Mucosa of descending colon (tissue), 3 donors: ENCODE measurements around the gene OAS2. TPM values are rescaled to one million over a fixed set of nuclear protein-coding genes. Genes with fewer than 3 reads are reported as not detected.

Experiments used
- ATAC-seq: fragments of 200-7000 bp; cut with Tn5 transposase; one replicate; pipeline ENCODE4 v1.9.1; 2020; ENCODE audit warnings: mild to moderate bottlenecking, moderate library complexity
- DNase-seq, 3 donors: peaks; one replicate each; pipeline ENCODE4 v3.0.0-alpha.2; 2020
- H3K36me3 ChIP-seq: fragments of 200-600 bp; one replicate; pipeline ENCODE4 v1.8.0; 2021; ENCODE audit warnings: low read depth, mild to moderate bottlenecking
- H3K4me1 ChIP-seq: fragments of 200-600 bp; one replicate; pipeline ENCODE4 v1.8.0; 2021; ENCODE audit warnings: low read depth, mild to moderate bottlenecking
- H3K4me3 ChIP-seq: fragments of 200-600 bp; one replicate; pipeline ENCODE4 v1.8.0; 2021; ENCODE audit warnings: mild to moderate bottlenecking
- H3K9me3 ChIP-seq: fragments of 200-600 bp; one replicate; pipeline ENCODE4 v1.8.0; 2021; ENCODE audit warnings: mild to moderate bottlenecking
- intact Hi-C, 2 donors: fragments of 100-400 bp; cut with DNase I in 1 of 2; cut with micrococcal nuclease in 1 of 2; formaldehyde crosslinking; loops; one replicate each; pipeline versions ENCODE4 v1.11.0 to v1.11.1; 2022; cut with DNase I, micrococcal nuclease
- total RNA-seq, 3 donors: library from RNA; stranded (reverse); fragmentation: NEBNext Ultra II Directional in 2 of 3; extraction: Animal tissue kit (Norgen Biotek cat#: 25700) in 2 of 3; gene quantifications; one replicate each; pipeline versions ENCODE4 v1.2.1 to v1.2.4, GENCODE V29; 2021 to 2023
- TF ChIP-seq, protein P1 (sequence below): fragments of 200-600 bp; IDR thresholded peaks from one replicate; pipeline ENCODE4 v1.8.0; 2022; ENCODE audit warnings: antibody characterized with exemption, mild to moderate bottlenecking
- donor health status: DM: no; HTN: no; CAD: no; lungs with moderate emphysema.
- donor health status: DM: no; HTN: no; CAD: no.
- donor health status: DM: no; HTN: yes; CAD: no.

OAS2 gene
- total RNA-seq, 3 donors from 2014 or later = 4.6 to 7.0 (median 5.5) TPM

DNA sequence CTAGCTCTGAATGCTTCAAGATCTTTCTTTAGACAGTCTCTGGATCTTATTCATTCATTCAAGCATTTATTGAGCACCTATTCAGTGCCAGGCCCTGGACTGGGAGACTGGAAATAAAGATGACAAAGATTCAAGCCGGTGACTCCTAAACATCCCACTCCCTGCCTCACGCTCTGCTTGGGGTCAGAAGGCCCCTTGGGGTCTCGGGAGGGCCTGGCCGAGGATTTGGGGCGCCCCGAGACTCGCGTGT, 78.0 kb downstream of the OAS2 start:
- ATAC-seq = no peak
- Histone ChIP-seq H3K9me3 (no peaks in the 10 kb centered on the region), H3K4me3 (no peak overlapping the region), H3K36me3 (no peaks in the 10 kb centered on the region), H3K4me1 (peaks cover 4% of the 10 kb centered on the region)
- TF ChIP-seq, protein P1, sequence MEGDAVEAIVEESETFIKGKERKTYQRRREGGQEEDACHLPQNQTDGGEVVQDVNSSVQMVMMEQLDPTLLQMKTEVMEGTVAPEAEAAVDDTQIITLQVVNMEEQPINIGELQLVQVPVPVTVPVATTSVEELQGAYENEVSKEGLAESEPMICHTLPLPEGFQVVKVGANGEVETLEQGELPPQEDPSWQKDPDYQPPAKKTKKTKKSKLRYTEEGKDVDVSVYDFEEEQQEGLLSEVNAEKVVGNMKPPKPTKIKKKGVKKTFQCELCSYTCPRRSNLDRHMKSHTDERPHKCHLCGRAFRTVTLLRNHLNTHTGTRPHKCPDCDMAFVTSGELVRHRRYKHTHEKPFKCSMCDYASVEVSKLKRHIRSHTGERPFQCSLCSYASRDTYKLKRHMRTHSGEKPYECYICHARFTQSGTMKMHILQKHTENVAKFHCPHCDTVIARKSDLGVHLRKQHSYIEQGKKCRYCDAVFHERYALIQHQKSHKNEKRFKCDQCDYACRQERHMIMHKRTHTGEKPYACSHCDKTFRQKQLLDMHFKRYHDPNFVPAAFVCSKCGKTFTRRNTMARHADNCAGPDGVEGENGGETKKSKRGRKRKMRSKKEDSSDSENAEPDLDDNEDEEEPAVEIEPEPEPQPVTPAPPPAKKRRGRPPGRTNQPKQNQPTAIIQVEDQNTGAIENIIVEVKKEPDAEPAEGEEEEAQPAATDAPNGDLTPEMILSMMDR = no peak
- no peak for DNase-seq
- intact Hi-C loops = loop anchor here in 1 of 2 donors (10.0 kb wide), 1 partner anchor 98 kb away; no protein-coding TSS in a partner anchor

DNA sequence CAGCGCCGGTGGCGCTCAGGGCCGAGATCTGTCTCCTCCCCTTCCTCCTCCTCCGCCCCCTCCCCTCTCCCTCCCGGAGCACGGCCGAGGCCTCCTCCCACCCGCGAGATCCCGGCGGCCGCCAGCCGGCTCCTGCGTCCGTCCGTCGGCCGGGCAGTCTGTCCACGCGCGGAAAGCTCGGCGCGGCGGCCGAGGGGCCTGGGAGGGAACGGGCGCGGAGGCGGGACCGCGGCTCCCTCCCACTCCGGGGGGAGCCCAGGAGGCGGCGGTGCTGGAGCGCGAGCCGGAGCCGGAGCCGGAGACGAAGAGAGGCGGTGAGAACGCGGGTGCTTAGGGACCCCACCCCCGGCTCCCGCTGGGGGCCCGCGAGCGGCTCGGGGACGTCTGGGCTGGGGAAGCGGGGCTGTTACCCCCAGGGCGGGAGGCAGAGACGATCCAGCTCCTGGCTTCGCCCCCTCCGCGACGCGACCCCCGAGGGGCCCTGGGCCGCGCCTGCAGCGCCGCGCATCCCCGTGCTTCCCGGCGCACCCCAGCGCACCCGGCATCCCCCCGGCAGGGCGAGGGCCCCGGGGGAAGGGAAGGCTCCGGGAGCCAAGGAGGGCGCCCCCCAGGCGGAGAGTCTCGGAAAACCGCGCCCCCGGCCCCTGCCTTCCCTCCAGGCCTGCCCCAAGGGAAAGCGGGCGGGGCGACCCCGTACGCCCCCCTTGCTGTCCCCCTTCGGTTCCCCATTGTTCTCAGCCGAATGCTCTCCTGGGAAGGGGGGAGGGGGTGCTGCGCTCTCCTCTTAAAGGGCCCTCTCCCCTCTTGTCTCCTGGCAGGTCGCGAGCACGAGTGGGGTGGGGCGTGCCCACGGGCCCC, 78.5 kb downstream of the OAS2 start, which contains the start of gene DTX1:
Gene DTX1, plus strand, starts transcription at position 100 of the 858 bp plus-strand sequence. CDS start 1,463 bp downstream, outside the sequence.
- TF ChIP-seq, protein P1 = no peak
- DNase-seq (peak in 1 of 3 donors; percentile 9), ATAC-seq (peak; percentile 48)
- Histone ChIP-seq H3K4me3 (no peak within 1 kb of the TSS), H3K4me1 (peaks cover 4% of the 10 kb centered on the region), H3K36me3 (no peaks in the 10 kb centered on the region), H3K9me3 (no peaks in the 10 kb centered on the region)
- intact Hi-C loops = loop anchor here in 1 of 2 donors (10.0 kb wide), 1 partner anchor 98 kb away; no protein-coding TSS in a partner anchor

DNA sequence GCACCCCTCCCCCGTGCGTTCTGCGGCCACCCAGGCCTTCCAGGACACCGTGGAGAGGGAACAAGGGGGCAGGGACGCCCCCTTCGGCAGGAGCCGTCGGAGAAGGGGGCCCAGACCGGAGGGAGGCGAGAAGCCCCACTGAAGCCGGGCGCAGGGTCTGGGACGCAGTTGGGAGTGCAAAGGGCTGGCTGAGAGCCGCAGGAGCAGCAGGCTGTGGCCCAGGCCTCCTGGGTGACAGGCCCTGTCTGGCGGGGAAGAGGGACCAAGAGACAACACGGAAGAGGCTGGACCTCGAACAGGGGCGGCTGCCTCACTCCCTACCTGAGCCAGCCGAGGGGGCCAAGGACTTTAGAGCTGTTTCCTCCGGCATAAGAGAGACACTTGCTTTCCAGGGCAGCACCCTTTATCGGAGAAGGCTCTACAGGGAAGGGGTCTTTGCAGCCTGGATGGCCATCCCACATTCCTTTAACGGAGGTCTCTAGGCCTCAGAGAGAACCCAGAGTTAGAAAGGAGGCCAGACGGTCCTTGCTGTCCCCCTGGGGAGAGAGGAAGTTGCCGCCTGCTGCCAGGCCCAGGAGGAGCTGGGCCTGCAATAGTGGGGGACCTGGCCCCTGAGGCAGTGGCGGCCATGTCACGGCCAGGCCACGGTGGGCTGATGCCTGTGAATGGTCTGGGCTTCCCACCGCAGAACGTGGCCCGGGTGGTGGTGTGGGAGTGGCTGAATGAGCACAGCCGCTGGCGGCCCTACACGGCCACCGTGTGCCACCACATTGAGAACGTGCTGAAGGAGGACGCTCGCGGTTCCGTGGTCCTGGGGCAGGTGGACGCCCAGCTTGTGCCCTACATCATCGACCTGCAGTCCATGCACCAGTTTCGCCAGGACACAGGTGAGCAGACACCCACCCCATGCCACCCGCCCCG, 79.5 kb downstream of the OAS2 start:
- ATAC-seq = peak; percentile 17

DNA sequence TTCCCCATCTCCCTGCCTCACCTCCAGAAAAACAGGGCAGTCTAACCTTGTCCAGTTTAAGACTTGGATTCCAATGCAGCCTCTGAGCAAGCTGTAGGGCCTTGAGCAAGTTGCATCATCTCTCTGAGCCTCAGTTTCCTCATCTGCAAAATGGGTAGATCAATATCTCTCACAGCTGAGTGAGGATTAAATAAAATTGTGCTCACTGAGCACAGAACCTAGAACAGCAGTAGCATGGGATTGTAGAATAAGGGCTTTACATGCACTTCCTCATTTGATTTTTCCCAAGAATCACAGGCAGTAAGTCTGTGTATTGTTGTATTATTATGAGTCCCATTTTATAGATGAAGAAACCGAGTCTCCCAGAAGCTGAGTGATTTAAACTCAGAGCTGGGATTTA, 80.2 kb downstream of the OAS2 start:
- no peaks in the 10 kb centered on the region for H3K9me3 ChIP-seq
- no peaks in the 10 kb centered on the region for H3K36me3 ChIP-seq
- DNase-seq (no peak), ATAC-seq (no peak)
- intact Hi-C loops = loop anchor here in 1 of 2 donors (10.0 kb wide), 1 partner anchor 96 kb away; no protein-coding TSS in a partner anchor
- H3K4me3 ChIP-seq = no peak overlapping the region
- TF ChIP-seq, protein P1 = no peak
- H3K4me1 ChIP-seq = peaks cover 4% of the 10 kb centered on the region

More for the DNA sequence above, 79.5 kb downstream of the OAS2 start:
- Histone ChIP-seq H3K4me3 (no peak overlapping the region), H3K36me3 (no peaks in the 10 kb centered on the region), H3K9me3 (no peaks in the 10 kb centered on the region), H3K4me1 (peaks cover 4% of the 10 kb centered on the region)
- DNase-seq = no peak
- TF ChIP-seq, protein P1 = no peak
- intact Hi-C loops = loop anchor here in 1 of 2 donors (10.0 kb wide), 1 partner anchor 97 kb away; no protein-coding TSS in a partner anchor

DNA sequence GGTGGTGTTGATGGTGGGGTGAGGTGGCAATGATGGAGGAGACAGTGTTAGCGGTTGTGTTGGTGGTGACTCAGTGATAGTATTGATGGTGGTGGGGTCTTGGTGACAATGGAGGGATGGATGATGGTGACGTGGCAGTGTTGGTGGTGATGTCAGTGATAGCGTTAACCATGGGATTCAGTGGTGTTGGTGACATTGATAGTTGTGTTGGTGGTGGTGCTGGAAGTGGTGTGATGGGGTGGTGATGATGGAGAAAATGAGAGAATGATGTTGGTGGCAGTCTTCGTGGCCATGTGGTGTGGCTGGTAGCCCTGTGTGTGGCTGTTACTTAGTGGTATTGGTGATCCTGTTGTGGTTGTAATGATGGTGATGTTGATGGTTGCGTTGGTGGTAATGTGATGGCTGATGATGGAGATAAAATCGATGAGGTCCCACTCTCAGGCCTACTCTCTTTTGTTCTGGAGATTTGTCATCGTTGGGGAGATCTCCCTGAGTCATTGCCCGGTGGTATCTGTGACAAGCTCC, 80.8 kb downstream of the OAS2 start:
- no peak for ATAC-seq
- intact Hi-C loops = loop anchor here in 1 of 2 donors (10.0 kb wide), 1 partner anchor 96 kb away; no protein-coding TSS in a partner anchor
- DNase-seq = no peak
- TF ChIP-seq, protein P1 = no peak
- peaks cover 4% of the 10 kb centered on the region for H3K4me1 ChIP-seq
- H3K4me3 ChIP-seq = no peak overlapping the region
- no peaks in the 10 kb centered on the region for H3K9me3 ChIP-seq
- H3K36me3 ChIP-seq = no peaks in the 10 kb centered on the region
